ENCODE data around the gene AREG.

Gene AREG

GRCh38 chr4:74413265-74413664 is 31.7 kb upstream of the AREG start:
- Histone ChIP-seq H3K36me3 (ENCODE audit: low read depth) (no peaks in the 10 kb centered on the region), H3K27ac (ENCODE audit: poor library complexity, severe bottlenecking) (peak overlapping the region; percentile 100), H3K4me3 (ENCODE audit: severe bottlenecking) (no peak overlapping the region), H3K27me3 (ENCODE audit: insufficient read depth, poor library complexity, severe bottlenecking) (no peaks in the 10 kb centered on the region), H3K4me1 (ENCODE audit: insufficient read depth, poor library complexity, severe bottlenecking) (peaks cover 92% of the 10 kb centered on the region), H3K9me3 (ENCODE audit: severe bottlenecking) (no peaks in the 10 kb centered on the region)
- ATAC-seq (ENCODE audit: low read depth) = no peak
- no peak for DNase-seq (ENCODE audit: low spot score)
- no peak for TF ChIP-seq CTCF (IDR thresholded peaks at IDR 0.05; ENCODE audit: poor library complexity, severe bottlenecking)

- ATAC-seq (ENCODE audit: low read depth) (no peak), DNase-seq (ENCODE audit: low spot score) (no peak)
- Histone ChIP-seq H3K4me3 (ENCODE audit: severe bottlenecking) (no peak overlapping the region), H3K9me3 (ENCODE audit: severe bottlenecking) (no peaks in the 10 kb centered on the region), H3K27ac (ENCODE audit: poor library complexity, severe bottlenecking) (peak overlapping the region; percentile 100), H3K36me3 (ENCODE audit: low read depth) (no peaks in the 10 kb centered on the region), H3K27me3 (ENCODE audit: insufficient read depth, poor library complexity, severe bottlenecking) (no peaks in the 10 kb centered on the region), H3K4me1 (ENCODE audit: insufficient read depth, poor library complexity, severe bottlenecking) (peaks cover 92% of the 10 kb centered on the region)
- no peak for TF ChIP-seq CTCF (IDR thresholded peaks at IDR 0.05; ENCODE audit: poor library complexity, severe bottlenecking)
Measured at GRCh38 chr4:74414149-74414809, 30.7 kb upstream of the AREG start.

GRCh38 chr4:74415602-74416300 is 29.2 kb upstream of the AREG start:
- Histone ChIP-seq H3K4me1 (ENCODE audit: insufficient read depth, poor library complexity, severe bottlenecking) (peaks cover 81% of the 10 kb centered on the region), H3K36me3 (ENCODE audit: low read depth) (no peaks in the 10 kb centered on the region), H3K9me3 (ENCODE audit: severe bottlenecking) (no peaks in the 10 kb centered on the region), H3K27ac (ENCODE audit: poor library complexity, severe bottlenecking) (peak overlapping the region; percentile 100), H3K4me3 (ENCODE audit: severe bottlenecking) (no peak overlapping the region), H3K27me3 (ENCODE audit: insufficient read depth, poor library complexity, severe bottlenecking) (no peaks in the 10 kb centered on the region)
- no peak for TF ChIP-seq CTCF (IDR thresholded peaks at IDR 0.05; ENCODE audit: poor library complexity, severe bottlenecking)
- no peak for DNase-seq (ENCODE audit: low spot score)
- ATAC-seq (ENCODE audit: low read depth) = peak; percentile 61

GRCh38 chr4:74418063-74418670 is 26.8 kb upstream of the AREG start:
- ATAC-seq (ENCODE audit: low read depth) (peak; percentile 88), DNase-seq (ENCODE audit: low spot score) (peak; percentile 73)
- Histone ChIP-seq H3K9me3 (ENCODE audit: severe bottlenecking) (no peaks in the 10 kb centered on the region), H3K36me3 (ENCODE audit: low read depth) (no peaks in the 10 kb centered on the region), H3K27ac (ENCODE audit: poor library complexity, severe bottlenecking) (peak overlapping the region; percentile 100), H3K4me1 (ENCODE audit: insufficient read depth, poor library complexity, severe bottlenecking) (peaks cover 59% of the 10 kb centered on the region), H3K27me3 (ENCODE audit: insufficient read depth, poor library complexity, severe bottlenecking) (no peaks in the 10 kb centered on the region), H3K4me3 (ENCODE audit: severe bottlenecking) (no peak overlapping the region)
- TF ChIP-seq CTCF (IDR thresholded peaks at IDR 0.05; ENCODE audit: poor library complexity, severe bottlenecking) = no peak
